Hepatocyte (in vitro differentiated cells): Measurements from ENCODE around the gene RALGAPB.

Experiments used
- EZH2 ChIP-seq: fragments of 200-600 bp; sonication (generic); IDR thresholded peaks from 2 replicates; pipeline ENCODE4 v1.6.1; 2016; ENCODE audit warnings: antibody characterized with exemption, mild to moderate bottlenecking, borderline replicate concordance
- EZH2phosphoT487 ChIP-seq: fragments of 200-600 bp; sonication (generic); IDR thresholded peaks from one replicate; pipeline ENCODE4 v1.6.1; 2018; ENCODE audit warnings: antibody characterized with exemption, mild to moderate bottlenecking, low read depth, moderate library complexity; ENCODE audit not compliant: unreplicated experiment, severe bottlenecking
- TF ChIP-seq, protein P1 (sequence below): fragments of 200-600 bp; sonication (generic); IDR thresholded peaks from 2 replicates; pipeline ENCODE4 v1.5.1; 2016; ENCODE audit warnings: antibody characterized with exemption, mild to moderate bottlenecking; ENCODE audit not compliant: poor library complexity

DNA sequence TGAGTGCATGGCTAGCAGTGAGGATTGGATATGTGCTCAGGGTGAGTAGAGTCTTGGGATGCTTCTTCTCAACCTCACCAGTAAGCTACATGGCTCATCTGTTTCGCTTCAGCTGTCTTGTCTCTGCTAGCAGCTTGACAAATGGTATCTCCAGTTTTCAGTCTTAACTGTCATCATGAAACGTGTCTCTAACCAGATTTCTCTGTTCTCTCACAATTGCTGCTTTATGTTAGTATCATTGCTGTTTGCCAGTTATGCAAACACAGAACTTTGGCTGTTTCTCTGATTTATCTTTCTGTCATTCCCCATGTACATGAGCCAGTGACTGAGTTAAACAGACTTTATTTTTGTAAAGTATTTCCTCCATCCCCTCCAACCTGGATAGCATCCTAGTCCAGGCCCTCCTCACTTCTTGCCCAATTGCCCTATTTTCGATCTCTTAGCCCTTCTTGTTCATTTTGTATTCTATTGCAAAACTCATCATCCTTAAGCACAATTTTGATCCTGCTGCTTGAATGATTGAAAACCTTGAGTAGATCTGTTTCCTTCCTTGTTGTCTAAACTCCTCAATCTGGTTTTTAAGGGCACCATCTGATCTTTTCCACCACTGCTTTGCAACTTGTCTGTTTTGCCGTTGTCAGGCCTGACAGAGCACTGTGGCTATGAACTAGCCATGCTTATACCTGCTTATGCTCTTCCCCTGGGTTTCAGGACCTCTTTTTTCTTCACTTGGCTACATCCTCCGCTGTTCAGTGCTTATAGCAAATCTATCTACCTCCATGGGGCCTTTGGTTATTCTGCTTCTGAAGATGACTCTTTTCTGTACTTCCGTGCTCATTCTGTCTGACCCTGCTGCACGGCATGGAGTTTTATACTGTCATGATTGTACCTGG is 70.6 kb downstream of the RALGAPB start:
- TF ChIP-seq EZH2: no peak
- TF ChIP-seq, protein P1, sequence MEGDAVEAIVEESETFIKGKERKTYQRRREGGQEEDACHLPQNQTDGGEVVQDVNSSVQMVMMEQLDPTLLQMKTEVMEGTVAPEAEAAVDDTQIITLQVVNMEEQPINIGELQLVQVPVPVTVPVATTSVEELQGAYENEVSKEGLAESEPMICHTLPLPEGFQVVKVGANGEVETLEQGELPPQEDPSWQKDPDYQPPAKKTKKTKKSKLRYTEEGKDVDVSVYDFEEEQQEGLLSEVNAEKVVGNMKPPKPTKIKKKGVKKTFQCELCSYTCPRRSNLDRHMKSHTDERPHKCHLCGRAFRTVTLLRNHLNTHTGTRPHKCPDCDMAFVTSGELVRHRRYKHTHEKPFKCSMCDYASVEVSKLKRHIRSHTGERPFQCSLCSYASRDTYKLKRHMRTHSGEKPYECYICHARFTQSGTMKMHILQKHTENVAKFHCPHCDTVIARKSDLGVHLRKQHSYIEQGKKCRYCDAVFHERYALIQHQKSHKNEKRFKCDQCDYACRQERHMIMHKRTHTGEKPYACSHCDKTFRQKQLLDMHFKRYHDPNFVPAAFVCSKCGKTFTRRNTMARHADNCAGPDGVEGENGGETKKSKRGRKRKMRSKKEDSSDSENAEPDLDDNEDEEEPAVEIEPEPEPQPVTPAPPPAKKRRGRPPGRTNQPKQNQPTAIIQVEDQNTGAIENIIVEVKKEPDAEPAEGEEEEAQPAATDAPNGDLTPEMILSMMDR: no peak
- TF ChIP-seq EZH2phosphoT487: no peak
